Keratinocyte (primary cell): Measurements from ENCODE around the gene FBN1.

Source experiments
- CTCF ChIP-seq, 3 experiments: IDR thresholded peaks in 1 of 3; conservative IDR thresholded peaks in 1 of 3; optimal IDR thresholded peaks in 1 of 3; 2 replicates in 2 of 3; 3 replicates in 1 of 3; pipeline versions ENCODE3 to v1.5.1; 2011; ENCODE audit warnings: low read length in 3 of 3, mild to moderate bottlenecking in 3 of 3, moderate library complexity in 2 of 3, control low read depth in 1 of 3, inconsistent platforms in 1 of 3; ENCODE audit not compliant: insufficient read depth in 2 of 3; ENCODE audit errors: extremely low read depth in 1 of 3
- EZH2 ChIP-seq: IDR thresholded peaks from one replicate; pipeline ENCODE4 v1.6.1; 2012; ENCODE audit warnings: inconsistent platforms, mild to moderate bottlenecking, low read length, moderate library complexity

DNA sequence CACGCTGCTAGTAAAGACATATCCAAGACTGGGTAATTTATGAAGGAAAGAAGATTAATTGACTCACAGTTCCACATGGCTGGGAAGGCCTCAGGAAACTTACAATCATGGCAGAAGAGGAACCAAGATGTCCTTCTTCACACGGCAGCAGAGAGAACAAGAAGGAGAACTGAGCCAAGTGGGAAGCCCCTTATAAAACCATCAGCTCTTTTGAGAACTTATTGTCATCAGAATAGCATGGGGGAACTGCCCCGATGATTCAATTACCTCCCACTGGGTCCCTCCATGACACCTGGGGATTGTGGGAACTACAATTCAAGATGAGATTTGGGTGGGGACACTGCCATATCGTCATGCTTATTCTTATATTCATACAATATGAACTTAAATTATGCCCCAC lies 265.3 kb downstream of the FBN1 start:
- no peak for TF ChIP-seq CTCF (optimal IDR thresholded peaks at IDR 0.05 in 1 of 3, IDR thresholded peaks at IDR 0.05 in 1 of 3, conservative IDR thresholded peaks at IDR 0.05 in 1 of 3; ENCODE audit: extremely low read depth in 1 of 3, insufficient read depth in 2 of 3, low read length in 3 of 3)
- TF ChIP-seq EZH2, result no peak
